Kidney (tissue), 14 donors: ENCODE data around the gene FAM83G. TPM values are rescaled to one million over a fixed set of nuclear protein-coding genes. Genes with fewer than 3 reads are reported as not detected.
A peak's percentile ranks its signal among the peaks of the same experiment; 100 is the strongest.

Experiments used
- DNase-seq, 5 donors: peaks; one replicate each; pipeline ENCODE4 v3.0.0-alpha.2; 2013 to 2020
- FAIRE-seq: peaks from 2 replicates; lab custom pipeline; 2012; peaks lifted over from hg19 to GRCh38; lab: Jason Lieb, UNC
- H3K27ac ChIP-seq, 2 donors: one replicate each; pipeline ENCODE4 v1.7.0; 2013; ENCODE audit warnings: low read depth in 2 of 2, low read length in 2 of 2, inconsistent platforms in 1 of 2
- H3K27me3 ChIP-seq: one replicate; pipeline ENCODE4 v1.7.1; 2013; ENCODE audit warnings: low read length, inconsistent platforms; ENCODE audit not compliant: control insufficient read depth, insufficient read depth
- H3K36me3 ChIP-seq, 3 donors: one replicate each; pipeline versions ENCODE4 v1.7.0 to v1.7.1; 2013; ENCODE audit warnings: low read length in 3 of 3, control low read depth in 1 of 3, inconsistent platforms in 1 of 3; ENCODE audit not compliant: insufficient read depth in 3 of 3, control insufficient read depth in 2 of 3
- H3K4me1 ChIP-seq, 3 donors: one replicate each; pipeline versions ENCODE4 v1.7.0 to v1.7.1; 2013; ENCODE audit warnings: low read length in 3 of 3, inconsistent platforms in 1 of 3, low read depth in 1 of 3; ENCODE audit not compliant: control insufficient read depth in 2 of 3, insufficient read depth in 2 of 3
- H3K4me3 ChIP-seq, 3 donors: one replicate each; pipeline versions ENCODE4 v1.7.0 to v1.8.1; 2013; ENCODE audit warnings: low read length in 3 of 3, control low read depth in 1 of 3, inconsistent platforms in 1 of 3
- H3K9ac ChIP-seq, 3 donors: one replicate each; pipeline versions ENCODE4 v1.7.0 to v1.7.1; 2013; ENCODE audit warnings: low read length in 3 of 3, control low read depth in 1 of 3, inconsistent platforms in 1 of 3
- H3K9me3 ChIP-seq, 3 donors: one replicate each; pipeline versions ENCODE4 v1.7.0 to v1.7.1; 2013; ENCODE audit warnings: low read length in 3 of 3, control low read depth in 1 of 3, inconsistent platforms in 1 of 3; ENCODE audit not compliant: control insufficient read depth in 2 of 3, insufficient read depth in 1 of 3
- intact Hi-C: fragments of 100-400 bp; cut with DNase I; formaldehyde crosslinking; loops from one replicate; pipeline ENCODE4 v1.11.1; 2022
- polyA plus RNA-seq: library from polyadenylated mRNA; stranded (reverse); fragments of 350-450 nt; fragmentation: Illumina TruSeq; extraction: RNeasy Lipid Tissue Mini Kit (QIAGEN cat#74804); gene quantifications from one replicate; pipeline ENCODE4 v1.2.3, GENCODE V29; 2014; ENCODE audit warnings: low read depth, low replicate concordance; ENCODE audit not compliant: insufficient read depth
- total RNA-seq: library from RNA; stranded (reverse); fragmentation: NEBNext Ultra II Directional; extraction: Animal tissue kit (Norgen Biotek cat#: 25700); gene quantifications from one replicate; pipeline ENCODE4 v1.2.1, GENCODE V29; 2021
- TF ChIP-seq, protein P1 (sequence below): IDR thresholded peaks from 3 replicates; pipeline ENCODE4 v1.5.1; 2012; ENCODE audit warnings: mild to moderate bottlenecking, moderate library complexity, borderline replicate concordance; ENCODE audit not compliant: insufficient read depth; ENCODE audit errors: extremely low read depth
- donor health status: control.
- donor health status: control.
- donor health status: control.
- donor health status: control.
- donor health status: control.
- donor health status: DM: yes; HTN: yes; CAD: no.
- donor health status: Normal renal cell carcinoma (clear cell type).

Gene FAM83G
- total and polyA plus RNA-seq, 2 donors from 2014 or later: 4.9 to 8.0 TPM

DNA sequence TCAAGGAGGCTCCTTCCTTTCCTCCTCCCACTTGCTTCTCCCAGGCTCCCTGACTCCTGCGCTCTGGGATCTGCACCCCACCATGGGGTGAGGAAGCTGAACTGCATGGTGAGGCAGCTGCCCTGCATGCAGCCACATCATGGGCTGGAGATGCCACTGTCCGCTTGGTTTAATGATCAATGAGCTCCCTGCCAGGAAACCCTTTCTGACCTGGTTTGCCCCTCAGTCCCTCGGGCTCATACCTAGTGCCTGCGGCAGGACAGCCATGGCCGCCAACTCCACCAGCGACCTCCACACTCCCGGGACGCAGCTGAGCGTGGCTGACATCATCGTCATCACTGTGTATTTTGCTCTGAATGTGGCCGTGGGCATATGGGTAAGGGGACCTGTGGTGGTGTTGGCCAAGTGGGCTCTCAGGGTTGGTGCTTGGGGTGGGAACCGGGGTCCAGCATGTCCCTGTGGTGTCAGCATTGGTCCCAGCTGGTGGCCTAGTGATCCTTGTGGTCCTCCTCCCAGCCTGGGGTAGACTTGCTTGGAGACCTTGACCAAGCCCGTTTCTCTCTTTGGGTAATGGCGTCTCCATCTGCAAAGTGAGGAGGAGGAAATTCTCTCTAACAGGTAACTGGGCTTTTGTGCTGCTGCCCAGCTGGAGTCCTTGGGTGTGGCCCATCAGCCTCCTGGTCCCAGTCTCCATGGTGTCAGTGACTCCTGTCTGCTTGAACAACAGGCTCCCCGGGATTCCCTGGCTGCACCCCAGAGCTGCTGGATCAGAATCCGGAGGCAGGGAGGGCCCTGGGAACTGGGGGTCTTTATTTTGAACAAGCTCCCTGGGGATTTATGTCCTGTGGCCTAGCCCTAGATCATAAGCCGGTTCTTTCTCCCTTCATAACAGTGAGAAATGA, 52.4 kb downstream of the FAM83G start, which contains the start of gene SLC5A10:
Gene SLC5A10 (plus strand): TSS at position 225 of the 902 bp plus-strand sequence. CDS start 41 bp downstream, at position 266.
- no peaks in the 10 kb centered on the region for H3K36me3 ChIP-seq
- H3K4me3 ChIP-seq: peak within 1 kb of the TSS in 2 of 3 donors; percentile 71 to 81
- H3K4me1 ChIP-seq: peaks cover 0 to 8% (median 5%) of the 10 kb centered on the region in 3 donors
- intact Hi-C loops: no loop called here
- DNase-seq (peak in 2 of 5 donors; percentile 42 to 67), FAIRE-seq (no peak)
- peak within 1 kb of the TSS; percentile 45 to 88 for H3K27ac ChIP-seq
- H3K9me3 ChIP-seq: no peaks in the 10 kb centered on the region
- TF ChIP-seq, protein P1, sequence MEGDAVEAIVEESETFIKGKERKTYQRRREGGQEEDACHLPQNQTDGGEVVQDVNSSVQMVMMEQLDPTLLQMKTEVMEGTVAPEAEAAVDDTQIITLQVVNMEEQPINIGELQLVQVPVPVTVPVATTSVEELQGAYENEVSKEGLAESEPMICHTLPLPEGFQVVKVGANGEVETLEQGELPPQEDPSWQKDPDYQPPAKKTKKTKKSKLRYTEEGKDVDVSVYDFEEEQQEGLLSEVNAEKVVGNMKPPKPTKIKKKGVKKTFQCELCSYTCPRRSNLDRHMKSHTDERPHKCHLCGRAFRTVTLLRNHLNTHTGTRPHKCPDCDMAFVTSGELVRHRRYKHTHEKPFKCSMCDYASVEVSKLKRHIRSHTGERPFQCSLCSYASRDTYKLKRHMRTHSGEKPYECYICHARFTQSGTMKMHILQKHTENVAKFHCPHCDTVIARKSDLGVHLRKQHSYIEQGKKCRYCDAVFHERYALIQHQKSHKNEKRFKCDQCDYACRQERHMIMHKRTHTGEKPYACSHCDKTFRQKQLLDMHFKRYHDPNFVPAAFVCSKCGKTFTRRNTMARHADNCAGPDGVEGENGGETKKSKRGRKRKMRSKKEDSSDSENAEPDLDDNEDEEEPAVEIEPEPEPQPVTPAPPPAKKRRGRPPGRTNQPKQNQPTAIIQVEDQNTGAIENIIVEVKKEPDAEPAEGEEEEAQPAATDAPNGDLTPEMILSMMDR: peak; percentile 33
- peak within 1 kb of the TSS in 1 of 3 donors; percentile 53 for H3K9ac ChIP-seq
- no peaks in the 10 kb centered on the region for H3K27me3 ChIP-seq

- TF ChIP-seq, protein P1: no peak
- no peak for FAIRE-seq
- H3K27me3 ChIP-seq: no peaks in the 10 kb centered on the region
- peak overlapping the region in 2 of 3 donors; percentile 57 to 81 for H3K4me3 ChIP-seq
- H3K36me3 ChIP-seq: no peaks in the 10 kb centered on the region
- H3K4me1 ChIP-seq: peaks cover 0 to 8% (median 5%) of the 10 kb centered on the region in 3 donors
- intact Hi-C loops: no loop called here
- no peaks in the 10 kb centered on the region for H3K9me3 ChIP-seq
- H3K27ac ChIP-seq: peak overlapping the region; percentile 35 to 88
- H3K9ac ChIP-seq: peak overlapping the region in 1 of 3 donors; percentile 53
- DNase-seq: peak; percentile 78 to 87 (median 84)
These were observed 53.3 kb downstream of the FAM83G start for GRCh38 chr17:18950944-18951905.

- Histone ChIP-seq H3K9ac (no peak overlapping the region), H3K36me3 (no peaks in the 10 kb centered on the region), H3K27me3 (no peaks in the 10 kb centered on the region), H3K4me1 (peaks cover 0 to 8% (median 5%) of the 10 kb centered on the region in 3 donors), H3K4me3 (no peak overlapping the region), H3K27ac (peak overlapping the region in 1 of 2 donors; percentile 23), H3K9me3 (no peaks in the 10 kb centered on the region)
- DNase-seq: peak in 1 of 5 donors; percentile 10
- FAIRE-seq: no peak
- TF ChIP-seq, protein P1: no peak
- intact Hi-C loops: no loop called here
These were observed 54.2 kb downstream of the FAM83G start for GRCh38 chr17:18950346-18950745.
